HG02623 (cell line): ENCODE data around the gene CYP3A5.

Experiments
- ATAC-seq: cut with Tn5 transposase; IDR thresholded peaks from one replicate; pipeline ENCODE4 v1.9.1; 2021; ENCODE audit warnings: moderate library complexity; ENCODE audit not compliant: unreplicated experiment

CYP3A5 gene

GRCh38 chr7:99616359-99617191 is 63.2 kb downstream of the CYP3A5 start, which contains the start of gene ZSCAN25:
ZSCAN25 (plus strand) TSS chr7:99616946; CDS start chr7:99619607, 2,661 bp downstream.
- peak; percentile 82 for ATAC-seq

DNA sequence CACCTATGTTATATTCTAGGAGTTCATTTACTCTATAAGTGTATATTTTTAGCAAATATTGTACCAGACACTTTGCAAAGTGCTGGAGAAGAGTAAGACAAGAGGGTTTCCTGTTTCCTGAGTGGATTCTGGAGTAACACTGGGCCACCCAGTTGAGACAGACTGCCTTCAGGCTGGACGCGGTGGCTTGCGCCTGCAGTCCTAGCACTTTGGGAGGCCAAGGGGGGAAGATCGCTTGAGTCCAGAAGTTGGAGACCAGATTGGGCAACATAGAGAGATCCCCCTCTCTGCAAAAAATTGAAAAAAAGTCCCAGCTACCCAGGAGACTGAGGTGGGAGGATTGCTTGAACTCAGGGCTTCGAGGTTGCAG is 63.8 kb downstream of the CYP3A5 start:
- ATAC-seq = no peak

- no peak for ATAC-seq
Measured at GRCh38 chr7:99614495-99614894, 65.3 kb downstream of the CYP3A5 start.

- no peak for ATAC-seq
Measured at GRCh38 chr7:99607548-99607947, 72.2 kb downstream of the CYP3A5 start.

DNA sequence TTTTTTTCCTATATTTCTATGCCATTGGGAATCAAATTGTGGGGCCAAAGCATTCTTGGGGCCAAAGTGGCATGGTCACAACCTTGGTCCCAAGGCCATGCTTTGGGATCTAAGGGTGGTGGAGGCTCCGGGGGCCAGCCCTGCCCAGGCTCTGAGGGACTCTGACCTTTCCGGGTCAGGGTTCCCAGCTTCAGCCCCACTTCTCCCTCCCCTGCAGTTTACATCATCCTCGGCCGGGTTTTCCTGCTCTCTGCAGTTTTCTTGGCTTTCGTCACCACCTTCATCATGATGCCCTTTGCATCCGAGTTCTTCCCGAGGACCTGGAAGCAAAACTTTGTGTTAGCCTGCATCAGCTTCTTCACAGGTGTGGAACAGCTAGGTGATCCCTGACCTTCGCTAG is 73.3 kb downstream of the CYP3A5 start:
- no peak for ATAC-seq

DNA sequence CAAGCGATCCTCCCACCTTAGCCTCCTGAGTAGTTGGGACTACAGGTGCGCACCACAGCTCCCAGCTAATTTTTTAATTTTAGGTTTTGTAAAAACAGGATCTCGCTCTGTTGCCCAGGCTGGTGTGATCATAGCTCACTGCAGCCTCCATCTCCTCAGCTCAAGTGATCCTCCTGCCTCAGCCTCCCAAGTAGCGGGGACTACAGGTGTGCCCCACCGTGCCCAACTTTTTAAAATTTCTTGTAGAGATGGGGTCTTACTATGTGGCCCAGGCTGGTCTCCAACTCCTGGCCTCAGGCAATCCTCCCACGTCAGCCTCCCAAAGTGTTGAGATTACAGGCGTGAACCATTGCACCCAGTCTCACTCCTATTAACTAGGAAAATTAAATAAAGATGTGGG is 74.3 kb downstream of the CYP3A5 start:
- ATAC-seq = no peak

DNA sequence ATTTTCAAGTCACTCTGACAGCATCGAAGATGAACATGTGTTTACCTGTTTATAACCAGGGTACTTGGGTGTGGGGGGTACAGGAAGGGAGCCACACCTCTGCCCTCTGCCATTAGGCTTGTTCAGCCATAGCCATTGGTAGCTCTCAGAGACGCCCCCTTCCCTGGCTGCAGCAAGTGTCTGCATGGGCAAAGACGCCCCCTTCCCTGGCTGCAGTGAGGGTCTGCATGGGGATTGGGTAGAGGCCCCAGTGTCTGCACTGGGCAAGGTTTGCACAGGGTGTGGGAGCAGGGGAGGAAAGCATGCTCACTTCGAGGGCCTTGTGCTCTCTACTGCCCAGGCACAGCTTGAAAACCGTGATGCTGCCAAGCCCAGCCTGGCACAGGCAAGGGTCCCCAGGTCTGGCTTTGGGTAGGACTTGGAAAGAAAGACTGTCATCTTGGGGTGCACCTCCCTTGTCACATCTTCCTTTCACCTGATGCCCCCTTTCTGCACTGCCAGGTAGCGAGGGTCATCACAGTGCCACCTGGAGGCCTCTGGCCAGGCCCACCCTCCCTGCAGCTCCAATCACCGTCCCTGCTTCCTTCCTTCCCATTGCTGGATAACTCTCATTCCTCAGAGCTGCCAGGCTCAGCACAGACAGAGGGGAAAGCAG is 78.0 kb downstream of the CYP3A5 start:
- no peak for ATAC-seq

DNA sequence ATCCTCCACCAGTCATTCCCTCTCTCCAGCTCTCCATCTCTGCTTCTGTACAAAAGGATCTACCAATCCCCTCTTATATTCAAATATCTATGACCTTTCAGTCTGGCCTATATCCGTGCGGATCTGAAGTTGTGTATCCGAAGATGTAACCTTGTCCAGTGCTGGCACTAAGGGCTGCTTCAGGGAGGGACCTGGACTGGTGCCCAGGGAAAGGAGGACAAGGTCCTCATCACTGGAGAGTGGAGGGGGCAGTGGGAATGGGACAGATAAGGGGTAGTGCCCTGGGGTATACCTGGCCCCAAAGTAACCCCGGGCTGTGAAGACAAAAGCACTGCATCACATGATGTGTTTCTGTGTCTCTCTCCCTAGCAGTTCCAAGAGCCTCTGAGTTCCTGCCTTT is 80.0 kb downstream of the CYP3A5 start:
- ATAC-seq = no peak
